Neuronal stem cell (in vitro differentiated cells): ENCODE data around the gene PIEZO2. TPM values are rescaled to one million over a fixed set of nuclear protein-coding genes. Genes with fewer than 3 reads are reported as not detected.
"Not testable (repeated sequence)": the region's sequence is repeated elsewhere in the genome, so short reads cannot be mapped to it uniquely, and the experiment has no call there.

Experiments used
- DNase-seq: peaks from one replicate; pipeline ENCODE4 v3.0.0-alpha.2; 2013; ENCODE audit warnings: low spot score
- H2AFZ ChIP-seq: one replicate; pipeline ENCODE4 v1.6.1; 2013; ENCODE audit warnings: mild to moderate bottlenecking, low read length, inconsistent platforms
- H2AK5ac ChIP-seq: 2 replicates; pipeline ENCODE4 v1.6.1; 2013; ENCODE audit warnings: low read depth, mild to moderate bottlenecking, inconsistent platforms, low read length, moderate library complexity, mixed read lengths
- H2BK120ac ChIP-seq: 2 replicates; pipeline ENCODE4 v1.6.1; 2013; ENCODE audit warnings: low read depth, mild to moderate bottlenecking, inconsistent platforms, low read length, moderate library complexity, mixed read lengths
- H2BK12ac ChIP-seq: one replicate; pipeline ENCODE4 v1.6.1; 2013; ENCODE audit warnings: low read length, inconsistent platforms
- H2BK15ac ChIP-seq: 2 replicates; pipeline ENCODE4 v1.6.1; 2013; ENCODE audit warnings: mild to moderate bottlenecking, low read length, inconsistent platforms, mixed read lengths
- H2BK5ac ChIP-seq: one replicate; pipeline ENCODE4 v1.6.1; 2013; ENCODE audit warnings: inconsistent platforms, mild to moderate bottlenecking, low read length, moderate library complexity
- H3K14ac ChIP-seq: one replicate; pipeline ENCODE4 v1.6.1; 2013; ENCODE audit warnings: low read length, inconsistent platforms
- H3K18ac ChIP-seq: 2 replicates; pipeline ENCODE4 v1.6.1; 2013; ENCODE audit warnings: low read length, inconsistent platforms
- H3K23ac ChIP-seq: 2 replicates; pipeline ENCODE4 v1.6.1; 2013; ENCODE audit warnings: low read depth, mild to moderate bottlenecking, mixed read lengths, low read length, inconsistent platforms; ENCODE audit not compliant: poor library complexity
- H3K27ac ChIP-seq: replicated peaks from 3 replicates; pipeline ENCODE4 v1.5.1; 2013; ENCODE audit warnings: low read length, inconsistent platforms
- H3K27me3 ChIP-seq, 3 experiments: 2 replicates each; pipeline ENCODE4 v1.6.1; 2013; ENCODE audit warnings: low read length in 3 of 3, mild to moderate bottlenecking in 2 of 3, inconsistent platforms in 1 of 3, low read depth in 1 of 3, mixed read lengths in 1 of 3, moderate library complexity in 1 of 3; ENCODE audit not compliant: control insufficient read depth in 3 of 3, insufficient read depth in 3 of 3
- H3K36me3 ChIP-seq, 2 donors: replicated peaks in 1 of 2; 2 replicates each; pipeline ENCODE4 v1.6.1; 2013; ENCODE audit warnings: low read length in 2 of 2; ENCODE audit not compliant: control insufficient read depth in 2 of 2, insufficient read depth in 2 of 2
- H3K4ac ChIP-seq: 2 replicates; pipeline ENCODE4 v1.6.1; 2013; ENCODE audit warnings: inconsistent platforms, mild to moderate bottlenecking, low read length, moderate library complexity
- H3K4me1 ChIP-seq, 2 donors: 1 replicate in 1 of 2; 2 replicates in 1 of 2; pipeline ENCODE4 v1.6.1; 2013; ENCODE audit warnings: low read length in 2 of 2, low read depth in 1 of 2; ENCODE audit not compliant: control insufficient read depth in 2 of 2, insufficient read depth in 1 of 2
- H3K4me2 ChIP-seq: one replicate; pipeline ENCODE4 v1.6.1; 2013; ENCODE audit warnings: mild to moderate bottlenecking, low read length, inconsistent platforms; ENCODE audit not compliant: insufficient read depth, poor library complexity, severe bottlenecking
- H3K4me3 ChIP-seq, 2 donors: 2 replicates each; pipeline ENCODE4 v1.5.1; 2013; ENCODE audit warnings: low read length in 2 of 2, mild to moderate bottlenecking in 2 of 2, inconsistent platforms in 1 of 2, moderate library complexity in 1 of 2
- H3K79me1 ChIP-seq: one replicate; pipeline ENCODE4 v1.6.1; 2013; ENCODE audit warnings: low read depth, mild to moderate bottlenecking, inconsistent platforms, low read length, moderate library complexity
- H3K9ac ChIP-seq: one replicate; pipeline ENCODE4 v1.6.1; 2013; ENCODE audit warnings: mild to moderate bottlenecking, low read depth, low read length, inconsistent platforms; ENCODE audit not compliant: poor library complexity
- H3K9me3 ChIP-seq, 2 donors: replicated peaks in 1 of 2; 2 replicates each; pipeline versions ENCODE3 to v1.6.1; 2013; ENCODE audit warnings: low read length in 2 of 2, mild to moderate bottlenecking in 2 of 2, inconsistent platforms in 1 of 2, low read depth in 1 of 2, mixed read lengths in 1 of 2, moderate library complexity in 1 of 2; ENCODE audit not compliant: control insufficient read depth in 2 of 2, insufficient read depth in 1 of 2
- H4K8ac ChIP-seq: one replicate; pipeline ENCODE4 v1.6.1; 2013; ENCODE audit warnings: low read depth, mild to moderate bottlenecking, inconsistent platforms, low read length, moderate library complexity
- H4K91ac ChIP-seq: one replicate; pipeline ENCODE4 v1.6.1; 2013; ENCODE audit warnings: low read length, low read depth, mild to moderate bottlenecking, inconsistent platforms; ENCODE audit not compliant: poor library complexity
- WGBS, 2 donors: extraction: QIAGEN DNeasy Blood & Tissue Kit; methylation state at CpG; one replicate each; pipeline ENCODE4 v1.1.7; 2013; ENCODE audit warnings: missing lambda C conversion rate in 2 of 2, mixed read lengths in 1 of 2; ENCODE audit not compliant: insufficient read length in 2 of 2, insufficient replicate concordance in 1 of 2; ENCODE audit errors: extremely low coverage in 2 of 2; 5-methylcytosine and 5-hydroxymethylcytosine counted together
- small RNA-seq: library from polyadenylated mRNA; stranded (forward); fragments of <200 nt; extraction: miRNeasy Mini kit (QIAGEN cat#:217004); gene quantifications from one replicate; pipeline ENCODE3, GENCODE V24; 2013; ENCODE audit not compliant: insufficient read depth

PIEZO2 gene

GRCh38 chr18:10623606-10624005, 525.8 kb downstream of the PIEZO2 start:
- not testable (repeated sequence) for H3K23ac ChIP-seq, H4K91ac ChIP-seq, H3K4me3 ChIP-seq, H3K36me3 ChIP-seq, H2BK15ac ChIP-seq, H2BK12ac ChIP-seq, H3K27ac ChIP-seq, H3K27me3 ChIP-seq, H3K18ac ChIP-seq, H2BK120ac ChIP-seq, DNase-seq, H3K14ac ChIP-seq, H3K9ac ChIP-seq, H3K79me1 ChIP-seq, H3K4me1 ChIP-seq, H3K4me2 ChIP-seq, H2AFZ ChIP-seq, H3K9me3 ChIP-seq, H2BK5ac ChIP-seq, H3K4ac ChIP-seq, H4K8ac ChIP-seq, H2AK5ac ChIP-seq
- WGBS, 2 donors: no CpG with 5 or more reads among the region's 4 CpGs

- not testable (repeated sequence) for H2AK5ac ChIP-seq, H3K4me3 ChIP-seq, H2BK120ac ChIP-seq, H3K4me2 ChIP-seq, H4K91ac ChIP-seq, H3K23ac ChIP-seq, H2BK5ac ChIP-seq, H2BK15ac ChIP-seq, H3K4ac ChIP-seq, H3K14ac ChIP-seq, H3K27ac ChIP-seq, H2AFZ ChIP-seq, DNase-seq, H3K36me3 ChIP-seq, H3K79me1 ChIP-seq, H3K9me3 ChIP-seq, H3K4me1 ChIP-seq, H2BK12ac ChIP-seq, H3K9ac ChIP-seq, H3K27me3 ChIP-seq, H4K8ac ChIP-seq, H3K18ac ChIP-seq
- no CpG with 5 or more reads among the region's 2 CpGs for WGBS, 2 donors
Measured at GRCh38 chr18:10622982-10623381, 526.4 kb downstream of the PIEZO2 start.

- H2BK15ac ChIP-seq, H2AK5ac ChIP-seq, H3K4me1 ChIP-seq, H3K79me1 ChIP-seq, H3K4me3 ChIP-seq, H2BK120ac ChIP-seq, H3K4ac ChIP-seq, H3K9ac ChIP-seq, H2BK5ac ChIP-seq, H3K4me2 ChIP-seq, H2AFZ ChIP-seq, H3K23ac ChIP-seq, H4K8ac ChIP-seq, H3K14ac ChIP-seq, H3K27ac ChIP-seq, H3K36me3 ChIP-seq, H3K9me3 ChIP-seq, H2BK12ac ChIP-seq, H4K91ac ChIP-seq, H3K18ac ChIP-seq, DNase-seq, H3K27me3 ChIP-seq: not testable (repeated sequence)
- no CpG with 5 or more reads among the region's 2 CpGs for WGBS, 2 donors
Measured at GRCh38 chr18:10620670-10621329, 528.6 kb downstream of the PIEZO2 start.

Small RNA genes lying within 50 kb of the gene (small RNA-seq; reads per million reads assigned to genes)
- gene AP001180.3 (not detected), gene AP001180.5 (not detected), gene MIR6788 (not detected)
